Vagina (tissue), 2 donors: ENCODE data around the gene MASP1. TPM values are rescaled to one million over a fixed set of nuclear protein-coding genes. Genes with fewer than 3 reads are reported as not detected.

Source experiments
- DNase-seq, 2 donors: peaks; one replicate each; pipeline ENCODE4 v3.0.0-alpha.2; 2017; ENCODE audit errors: extremely low spot score in 2 of 2
- H3K27ac ChIP-seq: fragments of 200-600 bp; sonication (generic); one replicate; pipeline ENCODE4 v1.5.1; 2019
- H3K27me3 ChIP-seq: fragments of 200-600 bp; sonication (generic); one replicate; pipeline ENCODE4 v1.5.1; 2019
- H3K36me3 ChIP-seq, 2 donors: fragments of 200-600 bp; sonication (generic); one replicate each; pipeline ENCODE4 v1.5.1; 2017 to 2019
- H3K4me1 ChIP-seq: fragments of 200-600 bp; sonication (generic); one replicate; pipeline ENCODE4 v1.5.1; 2019
- H3K4me3 ChIP-seq, 2 donors: fragments of 200-600 bp; sonication (generic); 1 replicate in 1 of 2; 2 replicates in 1 of 2; pipeline ENCODE4 v1.5.1; 2016 to 2019
- H3K9me3 ChIP-seq: fragments of 200-600 bp; sonication (generic); one replicate; pipeline ENCODE4 v1.5.1; 2019
- POLR2A ChIP-seq, 2 donors: fragments of 450-650 bp; IDR thresholded peaks; one replicate each; pipeline ENCODE4 v1.6.1; 2017; ENCODE audit warnings: antibody characterized with exemption in 2 of 2, mild to moderate bottlenecking in 2 of 2, moderate library complexity in 2 of 2
- POLR2AphosphoS5 ChIP-seq, 2 donors: sonication (generic); formaldehyde crosslinking; IDR thresholded peaks; one replicate each; pipeline ENCODE4 v1.9.0; 2017; ENCODE audit warnings: antibody characterized with exemption in 2 of 2, mild to moderate bottlenecking in 2 of 2, low read depth in 1 of 2; ENCODE audit not compliant: insufficient read depth in 1 of 2
- intact Hi-C: fragments of 100-400 bp; cut with DNase I; formaldehyde crosslinking; loops from one replicate; pipeline ENCODE4 v1.15.1; 2023
- total RNA-seq: library from RNA; depleted of rRNA; stranded (reverse); fragments of >200 nt; gene quantifications from one replicate; pipeline ENCODE4 v1.2.3, GENCODE V29; 2016
- TF ChIP-seq, protein P1 (sequence below), 3 experiments: fragments of 450-650 bp in 2 of 3; fragments of 200-600 bp in 1 of 3; sonication (generic) in 1 of 3; IDR thresholded peaks; one replicate each; pipeline ENCODE4 v1.5.1; 2017 to 2019; ENCODE audit warnings: antibody characterized with exemption in 3 of 3, mild to moderate bottlenecking in 2 of 3, moderate library complexity in 2 of 3

The MASP1 gene
- total RNA-seq, 1 donor from 2014 or later: 172 TPM

DNA sequence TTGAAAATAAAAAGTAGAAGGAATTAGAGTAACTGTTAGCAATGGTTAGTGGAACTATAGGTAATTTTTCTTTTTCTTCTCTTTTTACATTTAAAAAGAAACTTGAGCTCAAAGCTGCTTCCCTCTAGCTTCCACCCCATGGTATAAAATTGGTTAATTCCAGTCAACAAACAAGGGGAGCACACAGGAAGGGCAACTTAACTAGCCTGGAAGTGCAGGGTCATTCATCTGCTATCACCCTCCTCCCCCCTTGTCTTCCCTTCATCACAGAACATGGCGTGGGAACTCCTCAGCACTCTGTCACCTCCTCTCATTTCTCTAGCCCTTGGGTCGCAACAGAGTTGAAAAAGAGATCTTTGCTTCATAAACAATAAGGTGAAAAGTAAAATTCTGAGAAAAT is 20.0 kb downstream of the MASP1 start:
- Histone ChIP-seq H3K4me1 (peaks cover 10% of the 10 kb centered on the region), H3K36me3 (peaks cover 0 to 12% of the 10 kb centered on the region in 2 donors), H3K4me3 (no peak overlapping the region), H3K9me3 (peaks cover 10% of the 10 kb centered on the region), H3K27ac (no peak overlapping the region), H3K27me3 (no peaks in the 10 kb centered on the region)
- intact Hi-C loops: no loop called here
- TF ChIP-seq POLR2A (IDR thresholded peaks at IDR 0.05): no peak
- TF ChIP-seq POLR2AphosphoS5 (IDR thresholded peaks at IDR 0.05; ENCODE audit: insufficient read depth in 1 of 2, low read depth in 1 of 2): no peak
- TF ChIP-seq, protein P1, sequence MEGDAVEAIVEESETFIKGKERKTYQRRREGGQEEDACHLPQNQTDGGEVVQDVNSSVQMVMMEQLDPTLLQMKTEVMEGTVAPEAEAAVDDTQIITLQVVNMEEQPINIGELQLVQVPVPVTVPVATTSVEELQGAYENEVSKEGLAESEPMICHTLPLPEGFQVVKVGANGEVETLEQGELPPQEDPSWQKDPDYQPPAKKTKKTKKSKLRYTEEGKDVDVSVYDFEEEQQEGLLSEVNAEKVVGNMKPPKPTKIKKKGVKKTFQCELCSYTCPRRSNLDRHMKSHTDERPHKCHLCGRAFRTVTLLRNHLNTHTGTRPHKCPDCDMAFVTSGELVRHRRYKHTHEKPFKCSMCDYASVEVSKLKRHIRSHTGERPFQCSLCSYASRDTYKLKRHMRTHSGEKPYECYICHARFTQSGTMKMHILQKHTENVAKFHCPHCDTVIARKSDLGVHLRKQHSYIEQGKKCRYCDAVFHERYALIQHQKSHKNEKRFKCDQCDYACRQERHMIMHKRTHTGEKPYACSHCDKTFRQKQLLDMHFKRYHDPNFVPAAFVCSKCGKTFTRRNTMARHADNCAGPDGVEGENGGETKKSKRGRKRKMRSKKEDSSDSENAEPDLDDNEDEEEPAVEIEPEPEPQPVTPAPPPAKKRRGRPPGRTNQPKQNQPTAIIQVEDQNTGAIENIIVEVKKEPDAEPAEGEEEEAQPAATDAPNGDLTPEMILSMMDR (IDR thresholded peaks at IDR 0.05): no peak
- no peak for DNase-seq

DNA sequence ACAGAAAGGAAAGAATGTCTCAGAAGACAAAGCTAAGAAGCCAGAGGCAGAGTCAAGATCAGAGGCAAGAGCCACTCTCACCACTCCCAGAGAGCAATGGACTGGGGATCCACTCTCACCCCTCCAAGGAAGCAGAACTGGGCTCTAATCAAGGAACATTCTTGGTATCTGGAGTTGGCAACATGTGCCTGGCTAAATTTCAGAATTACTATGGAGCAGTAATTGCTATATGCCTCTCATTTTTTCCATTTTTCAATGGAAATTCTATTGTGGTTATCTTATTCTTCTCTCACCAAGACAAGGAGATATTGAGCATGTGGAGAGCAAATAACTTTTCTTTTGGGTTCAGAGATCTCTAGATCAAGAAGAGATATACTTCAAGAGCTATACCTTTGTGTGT is 22.1 kb downstream of the MASP1 start:
- Histone ChIP-seq H3K4me3 (no peak overlapping the region), H3K4me1 (peaks cover 25% of the 10 kb centered on the region), H3K27me3 (no peaks in the 10 kb centered on the region), H3K27ac (no peak overlapping the region), H3K9me3 (peaks cover 10% of the 10 kb centered on the region), H3K36me3 (peaks cover 0 to 9% of the 10 kb centered on the region in 2 donors)
- no peak for DNase-seq
- intact Hi-C loops: no loop called here
- TF ChIP-seq, protein P1 (IDR thresholded peaks at IDR 0.05): no peak
- TF ChIP-seq POLR2A (IDR thresholded peaks at IDR 0.05) (no peak), POLR2AphosphoS5 (IDR thresholded peaks at IDR 0.05; ENCODE audit: insufficient read depth in 1 of 2, low read depth in 1 of 2) (no peak)

DNA sequence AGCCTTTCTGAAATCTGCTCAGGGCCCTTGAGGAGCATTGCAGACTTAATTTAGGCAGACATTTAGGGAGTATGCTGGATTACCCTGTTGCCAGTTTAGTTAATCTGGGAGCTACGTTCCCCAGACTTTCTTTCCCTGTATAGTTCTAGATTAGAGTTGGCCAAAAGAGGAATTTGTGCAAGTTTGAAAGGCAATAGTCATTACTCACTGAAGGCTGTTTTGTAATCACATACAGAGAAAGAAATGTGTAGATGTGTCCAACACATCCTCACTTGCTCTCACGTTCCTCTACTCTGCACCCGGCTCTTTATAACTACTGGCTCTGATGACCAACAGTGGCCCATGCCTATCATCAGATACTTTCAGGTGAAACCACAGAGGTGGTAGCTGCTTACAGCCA is 24.2 kb downstream of the MASP1 start:
- H3K9me3 ChIP-seq: peaks cover 10% of the 10 kb centered on the region
- TF ChIP-seq POLR2A (IDR thresholded peaks at IDR 0.05): no peak
- no peak for TF ChIP-seq POLR2AphosphoS5 (IDR thresholded peaks at IDR 0.05; ENCODE audit: insufficient read depth in 1 of 2, low read depth in 1 of 2)
- TF ChIP-seq, protein P1 (IDR thresholded peaks at IDR 0.05): no peak
- peak overlapping the region; percentile 72 for H3K27ac ChIP-seq
- H3K4me1 ChIP-seq: peaks cover 32% of the 10 kb centered on the region
- intact Hi-C loops: no loop called here
- H3K36me3 ChIP-seq: peaks cover 0 to 12% of the 10 kb centered on the region in 2 donors
- no peaks in the 10 kb centered on the region for H3K27me3 ChIP-seq
- no peak for DNase-seq
- H3K4me3 ChIP-seq: no peak overlapping the region

DNA sequence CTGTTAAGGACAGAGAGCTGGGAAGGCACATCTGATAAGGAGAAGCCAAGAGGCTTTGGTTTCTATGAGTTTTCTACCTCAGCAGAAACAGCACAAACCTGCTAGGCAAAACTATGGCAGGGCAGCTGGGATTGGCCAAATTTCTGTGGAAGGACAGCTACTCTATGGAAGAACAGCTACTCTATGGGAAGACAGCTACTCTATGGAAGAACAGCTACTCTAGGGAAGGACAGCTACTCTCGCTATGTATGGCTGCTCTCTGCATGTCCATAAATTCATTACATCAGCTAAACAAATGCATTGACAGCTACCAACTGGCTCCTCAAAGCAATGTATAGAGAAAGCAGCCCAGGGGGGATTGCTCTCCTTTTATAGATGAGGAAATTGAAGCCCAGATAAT is 24.8 kb downstream of the MASP1 start:
- intact Hi-C loops: no loop called here
- H3K36me3 ChIP-seq: peaks cover 0 to 18% of the 10 kb centered on the region in 2 donors
- H3K4me1 ChIP-seq: peaks cover 38% of the 10 kb centered on the region
- TF ChIP-seq POLR2A (IDR thresholded peaks at IDR 0.05): no peak
- no peak for TF ChIP-seq POLR2AphosphoS5 (IDR thresholded peaks at IDR 0.05; ENCODE audit: insufficient read depth in 1 of 2, low read depth in 1 of 2)
- TF ChIP-seq, protein P1 (IDR thresholded peaks at IDR 0.05): no peak
- DNase-seq: no peak
- no peak overlapping the region for H3K4me3 ChIP-seq
- no peaks in the 10 kb centered on the region for H3K27me3 ChIP-seq
- H3K9me3 ChIP-seq: peaks cover 10% of the 10 kb centered on the region
- H3K27ac ChIP-seq: peak overlapping the region; percentile 72

DNA sequence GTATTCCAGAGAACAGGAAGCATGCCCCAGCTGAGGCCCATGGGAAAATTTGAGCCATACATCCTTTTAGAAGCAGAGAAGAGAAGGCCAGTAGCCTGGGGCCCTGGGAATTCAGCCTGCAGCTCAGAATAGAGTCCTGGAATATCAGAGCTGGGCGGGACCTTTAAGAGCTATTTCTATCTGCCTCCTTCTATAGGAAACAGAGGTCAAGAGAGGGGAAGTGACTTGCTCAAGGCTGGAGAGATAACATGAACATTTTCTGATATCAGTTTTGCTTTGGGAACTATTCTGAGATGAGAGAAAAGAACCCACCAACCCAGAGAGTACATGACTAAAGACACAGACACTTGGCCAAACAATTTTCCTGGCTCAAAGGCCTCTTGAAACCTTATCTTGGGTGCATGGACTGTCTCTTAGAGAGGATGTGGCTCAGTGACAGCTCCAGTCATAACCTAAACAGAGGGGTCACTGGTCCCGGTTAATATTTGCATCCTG is 26.0 kb downstream of the MASP1 start:
- intact Hi-C loops: no loop called here
- Histone ChIP-seq H3K4me1 (peaks cover 40% of the 10 kb centered on the region), H3K9me3 (peaks cover 10% of the 10 kb centered on the region), H3K27ac (peak overlapping the region; percentile 72), H3K27me3 (no peaks in the 10 kb centered on the region), H3K36me3 (peaks cover 0 to 28% of the 10 kb centered on the region in 2 donors), H3K4me3 (no peak overlapping the region)
- DNase-seq: no peak
- TF ChIP-seq POLR2A (IDR thresholded peaks at IDR 0.05) (no peak), POLR2AphosphoS5 (IDR thresholded peaks at IDR 0.05; ENCODE audit: insufficient read depth in 1 of 2, low read depth in 1 of 2) (no peak)
- TF ChIP-seq, protein P1 (IDR thresholded peaks at IDR 0.05): no peak
